ENCODE results near the gene XPR1. TPM values are rescaled to one million over a fixed set of nuclear protein-coding genes. Genes with fewer than 3 reads are reported as not detected.
"Not testable (repeated sequence)": the region's sequence is repeated elsewhere in the genome, so short reads cannot be mapped to it uniquely, and the experiment has no call there.

XPR1 gene
- polyA plus RNA-seq, 1 donor: 9.3 TPM

GRCh38 chr1:180644526-180645192 is 12.8 kb downstream of the XPR1 start:
- no peak for DNase-seq

- not testable (repeated sequence) for DNase-seq
Observed at GRCh38 chr1:180645261-180645660, 13.4 kb downstream of the XPR1 start.

- DNase-seq: no peak
Observed at GRCh38 chr1:180646093-180646492, 14.3 kb downstream of the XPR1 start.

- no peak for DNase-seq
Observed at GRCh38 chr1:180646547-180646946, 14.7 kb downstream of the XPR1 start.

- no peak for DNase-seq
Observed at GRCh38 chr1:180652792-180653191, 21.0 kb downstream of the XPR1 start.

- DNase-seq: no peak
Observed at GRCh38 chr1:180662709-180663108, 30.9 kb downstream of the XPR1 start.

GRCh38 chr1:180670681-180671080 is 38.9 kb downstream of the XPR1 start:
- DNase-seq: no peak

- DNase-seq: no peak
Observed at GRCh38 chr1:180672105-180672504, 40.3 kb downstream of the XPR1 start.

GRCh38 chr1:180672505-180672904 is 40.7 kb downstream of the XPR1 start:
- DNase-seq: no peak

- DNase-seq: no peak
Observed at GRCh38 chr1:180674603-180675530, 43.0 kb downstream of the XPR1 start.

- DNase-seq: no peak
Observed at GRCh38 chr1:180675586-180675985, 43.8 kb downstream of the XPR1 start.

- DNase-seq: no peak
Observed at GRCh38 chr1:180680558-180681144, 48.8 kb downstream of the XPR1 start.

- DNase-seq: not testable (repeated sequence)
Observed at GRCh38 chr1:180683117-180683516, 51.3 kb downstream of the XPR1 start.

GRCh38 chr1:180691322-180691913 is 59.6 kb downstream of the XPR1 start:
- DNase-seq: no peak

GRCh38 chr1:180693564-180694244 is 61.9 kb downstream of the XPR1 start:
- no peak for DNase-seq

- no peak for DNase-seq
Observed at GRCh38 chr1:180695282-180695681, 63.5 kb downstream of the XPR1 start.

- DNase-seq: no peak
Observed at GRCh38 chr1:180696361-180696760, 64.5 kb downstream of the XPR1 start.

- no peak for DNase-seq
Observed at GRCh38 chr1:180698580-180698979, 66.8 kb downstream of the XPR1 start.

GRCh38 chr1:180702376-180702775 is 70.6 kb downstream of the XPR1 start:
- DNase-seq: not testable (repeated sequence)

- DNase-seq: not testable (repeated sequence)
Observed at GRCh38 chr1:180710746-180711145, 78.9 kb downstream of the XPR1 start.

- DNase-seq: not testable (repeated sequence)
Observed at GRCh38 chr1:180711260-180711659, 79.4 kb downstream of the XPR1 start.

GRCh38 chr1:180720753-180721152 is 88.9 kb downstream of the XPR1 start:
- DNase-seq: no peak

All from hindlimb muscle (tissue), 1 donor.